T-helper 22 cell (primary cell): ENCODE measurements around the gene BEAN1.
"Not testable (repeated sequence)": the region's sequence is repeated elsewhere in the genome, so short reads cannot be mapped to it uniquely, and the experiment has no call there.

ENCODE experiments used
- DNase-seq: peaks from one replicate; pipeline ENCODE4 v3.0.0-alpha.2; 2020; ENCODE audit warnings: low read depth

Gene BEAN1

GRCh38 chr16:66486199-66486772, 59.2 kb downstream of the BEAN1 start:
- DNase-seq: no peak

- no peak for DNase-seq
Measured at GRCh38 chr16:66486773-66487579, 59.9 kb downstream of the BEAN1 start.

DNA sequence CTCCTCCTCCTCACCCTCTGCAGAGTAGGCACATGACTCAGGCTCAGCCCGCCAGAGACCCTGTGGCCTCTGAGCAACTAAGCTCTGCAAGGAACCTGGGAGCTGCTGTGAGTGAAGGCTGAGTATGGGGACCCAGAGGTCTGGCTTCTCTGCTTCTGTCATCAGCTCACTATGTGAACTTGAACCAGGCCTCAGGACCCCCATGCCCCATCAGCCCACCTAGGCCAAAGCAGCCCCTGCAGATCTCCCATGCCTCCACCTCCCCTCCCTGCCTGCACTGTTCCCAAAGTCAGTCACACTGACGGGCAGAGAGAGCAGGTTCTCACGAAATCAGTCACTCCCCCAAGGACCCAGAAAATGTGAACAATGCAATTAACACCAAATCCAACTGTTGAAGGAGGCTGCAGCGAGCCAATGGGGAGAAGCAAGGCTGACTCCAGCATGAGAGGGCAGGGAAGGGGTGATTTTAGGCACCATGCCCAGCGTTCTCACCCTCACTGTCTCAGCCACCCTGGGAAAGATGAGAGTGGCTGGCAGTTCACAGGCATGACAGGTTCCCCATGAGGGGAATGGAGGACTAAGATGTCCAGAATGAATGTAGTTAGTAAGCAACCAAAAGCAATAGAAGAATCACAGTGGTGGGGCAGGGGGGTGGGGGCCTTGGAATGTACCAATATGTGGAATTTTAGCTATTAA, 60.6 kb downstream of the BEAN1 start:
- no peak for DNase-seq

DNA sequence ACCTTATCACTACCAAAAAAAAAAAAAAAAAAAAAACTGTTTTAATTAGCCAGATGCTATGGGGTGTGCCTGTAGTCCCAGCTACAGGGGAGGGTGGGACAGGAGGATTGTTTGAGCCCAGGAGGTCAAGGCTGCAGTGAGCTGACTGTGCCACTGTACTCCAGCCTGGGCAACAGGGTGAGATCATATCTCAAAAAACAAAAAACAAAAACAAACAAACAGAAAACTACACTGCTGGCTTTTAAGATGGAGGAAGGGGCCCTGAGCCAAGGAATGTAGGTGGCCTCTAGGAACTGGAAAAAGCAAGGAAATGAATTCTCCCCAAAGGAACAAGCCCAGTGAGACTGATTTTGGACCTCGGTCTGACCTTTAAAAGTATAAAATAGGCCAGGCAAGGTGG, 61.4 kb downstream of the BEAN1 start:
- DNase-seq: no peak

DNA sequence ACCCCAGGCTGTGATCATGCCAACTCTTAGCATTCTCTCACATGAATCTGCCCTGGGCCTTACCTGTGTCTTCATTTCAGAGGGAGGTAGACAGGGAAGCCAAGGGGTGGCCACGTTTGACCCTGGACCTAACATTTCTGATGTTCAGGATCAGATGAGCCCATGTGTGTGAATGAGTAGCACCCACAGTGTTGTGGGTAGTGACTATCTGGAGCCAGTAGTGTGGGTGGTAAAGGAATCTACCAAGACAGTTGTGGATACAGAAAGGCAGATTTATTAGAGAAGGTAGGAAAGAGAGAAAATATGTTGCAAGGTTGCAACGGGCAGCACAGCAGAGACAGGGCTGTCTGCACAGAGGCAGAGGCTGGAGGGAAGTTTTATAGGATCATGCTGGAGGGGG, 62.3 kb downstream of the BEAN1 start:
- no peak for DNase-seq

DNA sequence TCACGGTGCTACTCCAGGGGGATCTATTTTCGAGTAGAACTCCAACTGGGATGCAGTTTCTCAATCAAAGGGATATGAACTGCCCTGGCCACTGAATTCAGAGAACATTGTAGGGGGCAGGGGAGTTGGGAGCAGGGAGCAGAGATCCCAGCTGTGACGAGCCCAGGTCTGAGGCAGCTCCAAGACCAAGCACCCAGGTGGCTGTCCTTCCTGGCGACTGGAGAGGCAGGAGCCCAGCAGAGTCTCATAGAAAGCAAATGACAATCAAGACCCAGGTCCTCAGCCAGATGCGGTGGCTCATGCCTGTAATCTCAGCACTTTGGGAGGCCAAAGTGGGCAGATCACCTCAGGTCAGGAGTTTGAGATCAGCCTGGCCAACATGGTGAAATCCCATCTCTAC, 62.7 kb downstream of the BEAN1 start:
- no peak for DNase-seq

DNA sequence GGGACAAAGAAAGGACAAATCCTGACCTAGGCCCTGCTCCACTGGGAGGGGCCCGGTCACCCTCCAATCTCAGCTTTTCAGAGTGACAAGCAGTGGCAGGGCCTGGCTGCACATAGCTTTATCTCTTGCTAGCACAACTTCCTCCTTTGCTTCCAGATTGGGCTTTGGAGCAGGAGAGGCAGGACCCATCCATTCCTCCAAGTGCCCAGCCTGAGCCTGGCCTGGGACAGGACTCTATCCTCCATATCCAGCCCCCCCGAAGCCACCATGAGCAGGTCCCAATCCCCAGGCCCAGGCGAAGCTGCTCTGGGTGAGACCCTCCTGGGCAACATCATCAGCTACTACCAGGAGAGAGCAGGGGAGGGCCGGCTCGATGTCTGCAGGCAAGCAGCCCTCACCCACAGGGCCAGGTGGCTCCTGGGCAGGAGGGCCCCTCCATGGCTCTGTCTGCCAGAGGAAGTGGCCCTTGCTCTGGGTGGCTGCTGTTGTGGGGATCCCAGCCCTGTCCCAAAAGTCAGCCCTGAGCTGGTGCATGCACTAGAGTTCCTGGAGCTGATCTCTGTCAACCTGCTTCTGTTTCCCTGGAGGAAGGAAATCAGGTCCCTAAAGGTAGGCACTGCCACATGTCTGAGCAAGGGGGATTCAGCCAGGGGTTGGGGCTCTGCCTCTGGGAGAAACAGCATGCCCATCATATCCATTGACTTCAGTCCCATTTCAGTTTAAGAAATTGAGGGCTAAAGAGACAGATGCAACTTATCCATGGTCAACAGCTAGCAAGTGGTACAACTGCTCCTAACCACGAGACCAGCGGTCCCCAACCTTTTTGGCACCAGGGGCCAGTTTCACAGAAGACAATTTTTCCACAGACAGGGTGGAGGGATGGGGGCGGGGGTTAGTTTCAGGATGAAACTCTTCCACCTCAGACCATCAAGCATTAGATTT, 64.0 kb downstream of the BEAN1 start:
- no peak for DNase-seq

GRCh38 chr16:66491716-66492064, 64.6 kb downstream of the BEAN1 start:
- DNase-seq: no peak

DNA sequence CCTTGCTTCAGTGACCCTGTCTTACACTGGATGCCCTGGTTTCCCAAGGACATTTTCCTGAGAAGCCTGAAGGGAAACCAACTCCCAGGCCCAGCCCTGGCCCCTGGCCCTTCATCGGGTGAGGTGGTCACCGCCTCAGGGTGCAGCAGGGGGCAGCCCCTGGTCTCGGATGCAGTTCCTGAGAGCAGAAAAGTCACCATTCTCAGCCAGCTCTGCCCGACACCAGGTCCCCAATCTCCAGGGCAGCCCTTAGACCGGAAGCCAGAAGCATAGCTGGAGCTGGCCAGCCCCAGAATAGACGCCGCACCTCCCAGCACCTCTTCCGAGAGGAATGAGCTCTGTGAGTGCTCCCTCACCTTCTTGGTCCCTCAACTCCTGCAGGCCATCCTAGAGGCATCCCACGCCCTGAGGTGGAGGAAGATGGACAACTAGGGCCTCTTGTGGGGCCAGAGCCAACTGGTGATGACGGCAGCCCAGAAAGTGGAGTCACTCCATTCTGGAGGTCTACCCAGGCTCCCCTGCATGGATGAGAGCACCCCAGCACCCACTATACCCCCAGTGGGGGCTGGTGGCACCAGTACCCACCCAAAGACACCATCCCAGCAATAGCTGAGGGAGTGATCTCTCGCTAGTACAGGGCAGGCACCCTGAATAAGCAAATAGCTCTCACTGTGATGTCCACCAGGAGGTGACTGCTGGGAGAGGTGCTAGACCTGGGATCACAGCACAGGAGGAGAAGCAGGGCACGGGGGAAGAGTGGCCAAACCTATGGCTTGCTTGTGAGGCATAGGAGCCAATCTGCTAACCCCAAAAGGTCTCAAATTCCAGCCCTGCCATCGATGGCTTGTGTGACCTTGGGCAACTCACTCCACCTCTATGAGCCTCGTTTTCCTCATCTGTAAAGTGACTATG, 66.7 kb downstream of the BEAN1 start:
- no peak for DNase-seq

- DNase-seq: no peak
Measured at GRCh38 chr16:66494916-66495315, 67.8 kb downstream of the BEAN1 start.

DNA sequence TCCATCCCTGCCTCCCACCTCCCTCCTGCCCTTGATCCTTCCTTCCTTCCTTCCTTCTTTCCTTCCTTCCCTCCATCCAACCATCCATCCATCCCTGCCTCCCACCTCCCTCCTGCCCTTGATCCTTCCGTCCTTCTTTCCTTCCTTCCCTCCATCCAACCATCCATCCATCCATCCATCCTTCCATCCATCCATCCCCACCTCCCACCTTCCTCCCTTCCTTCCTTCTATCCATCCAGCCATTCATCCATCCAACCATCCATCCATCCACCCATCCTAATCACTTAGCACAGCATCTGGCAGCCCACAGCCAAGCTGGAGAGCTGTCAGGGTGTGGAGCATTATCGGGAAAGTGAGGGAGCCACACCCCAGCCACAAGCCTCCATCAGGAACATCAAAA, 68.3 kb downstream of the BEAN1 start:
- DNase-seq: no peak

DNA sequence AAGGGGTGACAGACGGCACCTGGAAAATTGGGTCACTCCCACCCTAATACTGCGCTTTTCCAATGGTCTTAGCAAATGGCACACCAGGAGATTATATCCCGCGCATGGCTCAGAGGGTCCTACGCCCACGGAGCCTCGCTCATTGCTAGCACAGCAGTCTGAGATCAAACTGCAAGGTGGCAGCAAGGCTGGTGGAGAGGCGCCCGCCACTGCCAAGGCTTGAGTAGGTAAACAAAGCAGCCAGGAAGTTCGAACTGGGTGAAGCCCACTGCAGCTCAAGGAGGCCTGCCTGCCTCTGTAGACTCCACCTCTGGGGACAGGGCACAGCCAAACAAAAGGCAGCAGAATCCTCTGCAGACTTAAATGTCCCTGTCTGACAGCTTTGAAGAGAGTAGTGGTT, 69.1 kb downstream of the BEAN1 start:
- DNase-seq: not testable (repeated sequence)

DNA sequence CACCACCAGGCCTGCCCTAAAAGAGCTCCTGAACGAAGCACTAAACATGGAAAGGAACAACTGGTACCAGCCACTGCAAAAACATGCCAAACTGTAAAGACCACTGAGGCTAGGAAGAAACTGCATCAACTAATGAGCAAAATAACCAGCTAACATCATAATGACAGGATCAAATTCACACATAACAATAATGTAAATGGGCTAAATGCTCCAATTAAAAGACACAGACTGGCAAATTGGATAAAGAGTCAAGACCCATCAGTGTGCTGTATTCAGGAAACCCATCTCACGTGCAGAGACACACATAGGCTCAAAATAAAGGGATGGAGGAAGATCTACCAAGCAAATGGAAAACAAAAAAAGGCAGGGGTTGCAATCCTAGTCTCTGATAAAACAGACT, 70.8 kb downstream of the BEAN1 start:
- DNase-seq: not testable (repeated sequence)

DNA sequence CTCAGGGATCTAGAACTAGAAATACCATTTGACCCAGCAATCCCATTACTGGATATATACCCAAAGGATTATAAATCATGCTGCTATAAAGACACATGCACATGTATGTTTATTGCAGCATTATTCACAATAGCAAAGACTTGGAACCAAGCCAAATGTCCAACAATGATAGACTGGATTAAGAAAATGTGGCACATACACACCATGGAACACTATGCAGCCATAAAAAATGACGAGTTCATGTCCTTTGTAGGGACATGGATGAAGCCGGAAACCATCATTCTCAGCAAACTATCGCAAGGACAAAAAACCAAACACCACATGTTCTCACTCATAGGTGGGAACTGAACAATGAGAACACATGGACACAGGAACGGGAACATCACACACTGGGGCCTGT, 74.5 kb downstream of the BEAN1 start:
- DNase-seq: not testable (repeated sequence)

- no peak for DNase-seq
Measured at GRCh38 chr16:66502020-66502913, 75.2 kb downstream of the BEAN1 start.

DNA sequence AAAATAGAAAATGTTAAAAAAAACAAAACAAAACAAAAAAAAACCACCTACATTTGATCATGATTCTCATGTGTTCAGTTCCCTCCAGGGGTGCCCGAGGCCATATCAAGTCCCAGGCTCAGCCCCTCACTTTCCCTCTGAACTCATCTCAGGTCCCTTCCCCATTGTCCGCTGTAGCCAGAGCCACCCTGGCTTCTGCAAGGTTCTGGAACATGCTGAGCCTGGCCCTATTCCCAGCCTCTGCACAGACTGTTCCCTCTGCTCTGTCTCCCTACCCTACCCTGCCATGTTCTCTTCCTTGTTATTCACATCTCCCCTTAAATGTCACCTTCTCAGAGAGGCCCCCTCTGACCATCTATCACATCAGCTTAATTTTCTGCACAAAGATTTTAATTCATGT, 75.9 kb downstream of the BEAN1 start:
- no peak for DNase-seq

- DNase-seq: no peak
Measured at GRCh38 chr16:66503612-66504011, 76.5 kb downstream of the BEAN1 start.

DNA sequence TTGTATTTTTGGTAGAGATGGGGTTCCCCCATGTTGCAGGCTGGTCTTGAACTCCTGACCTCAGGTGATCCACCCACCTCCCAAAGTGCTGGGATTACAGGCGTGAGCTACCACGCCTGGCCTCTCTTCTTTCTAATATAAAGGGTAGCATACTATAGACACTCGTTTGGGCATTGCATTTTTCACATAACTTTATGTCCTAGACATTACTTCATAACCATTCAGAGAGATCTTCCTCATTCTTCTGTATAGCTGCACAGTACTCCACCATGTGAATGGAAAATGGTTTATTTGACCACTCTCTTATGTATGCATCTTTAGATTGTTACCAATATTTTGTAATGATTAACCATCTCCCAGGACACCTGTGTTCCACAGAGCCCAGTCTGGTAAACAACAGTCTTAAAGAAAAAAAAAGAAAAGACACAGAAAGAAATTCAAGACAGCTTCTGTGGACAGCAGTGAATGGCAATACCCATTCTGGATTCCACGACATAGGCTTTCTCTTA, 80.7 kb downstream of the BEAN1 start:
- DNase-seq: no peak

- DNase-seq: no peak
Measured at GRCh38 chr16:66508248-66508913, 81.3 kb downstream of the BEAN1 start.
